Karpas-422 (cell line): ENCODE data around the gene NCLN. TPM values are rescaled to one million over a fixed set of nuclear protein-coding genes. Genes with fewer than 3 reads are reported as not detected.

Experiments used
- DNase-seq: peaks from one replicate; pipeline ENCODE4 v3.0.0-alpha.2; 2015
- H2AFZ ChIP-seq: fragments of 200-600 bp; sonication (generic); 2 replicates; pipeline ENCODE4 v1.6.1; 2014; ENCODE audit warnings: antibody characterized with exemption, low read length, mixed read lengths
- H3K27ac ChIP-seq: fragments of 200-600 bp; sonication (generic); 2 replicates; pipeline ENCODE4 v1.5.1; 2014; ENCODE audit warnings: mild to moderate bottlenecking, low read length, moderate library complexity
- H3K27me3 ChIP-seq: fragments of 200-600 bp; sonication (generic); 2 replicates; pipeline ENCODE4 v1.6.1; 2014; ENCODE audit warnings: low read length, mixed read lengths
- H3K36me3 ChIP-seq: fragments of 200-600 bp; sonication (generic); 2 replicates; pipeline ENCODE4 v1.6.1; 2014; ENCODE audit warnings: low read length, mixed read lengths; ENCODE audit not compliant: insufficient read depth
- H3K4me1 ChIP-seq: fragments of 200-600 bp; sonication (generic); 2 replicates; pipeline ENCODE4 v1.6.1; 2014; ENCODE audit warnings: mild to moderate bottlenecking, low read length, mixed read lengths
- H3K4me2 ChIP-seq: fragments of 200-600 bp; sonication (generic); 2 replicates; pipeline ENCODE4 v1.6.1; 2014; ENCODE audit warnings: low read length, low read depth, mild to moderate bottlenecking; ENCODE audit not compliant: poor library complexity, severe bottlenecking
- H3K4me3 ChIP-seq: fragments of 200-600 bp; sonication (generic); 2 replicates; pipeline ENCODE4 v1.5.1; 2014; ENCODE audit warnings: mild to moderate bottlenecking, antibody characterized with exemption, low read length, mixed read lengths
- H3K79me2 ChIP-seq: fragments of 200-600 bp; sonication (generic); 2 replicates; pipeline ENCODE4 v1.6.1; 2014; ENCODE audit warnings: mild to moderate bottlenecking, low read length, mixed read lengths
- H3K9ac ChIP-seq: fragments of 200-600 bp; sonication (generic); 2 replicates; pipeline ENCODE4 v1.6.0; 2014; ENCODE audit warnings: low read length
- H3K9me2 ChIP-seq: fragments of 200-600 bp; sonication (generic), shearing (Covaris generic); replicated peaks from 2 replicates; pipeline ENCODE4 v1.6.0; 2014; ENCODE audit warnings: mild to moderate bottlenecking, low read length, moderate library complexity; ENCODE audit not compliant: insufficient read depth
- H3K9me3 ChIP-seq: fragments of 300-700, 200-600 bp; sonication (generic); 2 replicates; pipeline ENCODE4 v1.6.1; 2014; ENCODE audit warnings: low read length, mixed read lengths
- H4K20me1 ChIP-seq: fragments of 200-600 bp; sonication (generic); 2 replicates; pipeline ENCODE4 v1.6.1; 2014; ENCODE audit warnings: mild to moderate bottlenecking, antibody characterized with exemption, low read length, low read depth; ENCODE audit not compliant: insufficient read depth
- total RNA-seq: library from RNA; depleted of rRNA; stranded (reverse); fragments of >200 nt; shearing (Covaris generic); gene quantifications from 2 replicates; pipeline ENCODE4 v1.2.3, GENCODE V29; 2014; ENCODE audit warnings: low replicate concordance

Gene NCLN
- total RNA-seq, 1 experiment from 2014 or later: 37.6 TPM

- Histone ChIP-seq H3K79me2 (no peaks in the 10 kb centered on the region), H3K9me2 (no peaks in the 10 kb centered on the region), H3K4me1 (no peaks in the 10 kb centered on the region), H3K36me3 (no peaks in the 10 kb centered on the region), H3K27me3 (no peaks in the 10 kb centered on the region), H3K27ac (no peak overlapping the region), H3K4me2 (no peak overlapping the region), H4K20me1 (no peaks in the 10 kb centered on the region), H3K4me3 (no peak overlapping the region), H2AFZ (no peak overlapping the region), H3K9ac (no peak overlapping the region), H3K9me3 (no peaks in the 10 kb centered on the region)
- DNase-seq: no peak
Measured at GRCh38 chr19:3222709-3223108, 37.0 kb downstream of the NCLN start.

- H3K27me3 ChIP-seq: no peaks in the 10 kb centered on the region
- H3K4me1 ChIP-seq: no peaks in the 10 kb centered on the region
- no peaks in the 10 kb centered on the region for H3K79me2 ChIP-seq
- no peak within 1 kb of the TSS for H3K27ac ChIP-seq
- H3K36me3 ChIP-seq: no peaks in the 10 kb centered on the region
- H4K20me1 ChIP-seq: no peaks in the 10 kb centered on the region
- no peak within 1 kb of the TSS for H3K4me2 ChIP-seq
- H3K9me2 ChIP-seq: no peaks in the 10 kb centered on the region
- H3K9me3 ChIP-seq: no peaks in the 10 kb centered on the region
- H3K4me3 ChIP-seq: no peak within 1 kb of the TSS
- peak; percentile 77 for DNase-seq
- no peak within 1 kb of the TSS for H3K9ac ChIP-seq
- no peak within 1 kb of the TSS for H2AFZ ChIP-seq
Measured at GRCh38 chr19:3224346-3225168, 38.8 kb downstream of the NCLN start, which contains the start of gene CELF5. CELF5 (plus strand) TSS chr19:3224661; CDS start chr19:3224740, 79 bp downstream.

- Histone ChIP-seq H3K4me1 (no peaks in the 10 kb centered on the region), H3K4me2 (no peak overlapping the region), H3K79me2 (no peaks in the 10 kb centered on the region), H3K27ac (no peak overlapping the region), H3K9me3 (no peaks in the 10 kb centered on the region), H4K20me1 (no peaks in the 10 kb centered on the region), H3K9me2 (no peaks in the 10 kb centered on the region), H3K36me3 (no peaks in the 10 kb centered on the region), H3K9ac (no peak overlapping the region), H3K27me3 (no peaks in the 10 kb centered on the region), H2AFZ (no peak overlapping the region), H3K4me3 (no peak overlapping the region)
- DNase-seq: no peak
Measured at GRCh38 chr19:3225169-3225485, 39.4 kb downstream of the NCLN start.

GRCh38 chr19:3225677-3226093 lies 40.0 kb downstream of the NCLN start:
- Histone ChIP-seq H3K27me3 (no peaks in the 10 kb centered on the region), H3K4me3 (no peak overlapping the region), H4K20me1 (no peaks in the 10 kb centered on the region), H3K9me3 (no peaks in the 10 kb centered on the region), H3K36me3 (no peaks in the 10 kb centered on the region), H3K27ac (no peak overlapping the region), H3K4me2 (no peak overlapping the region), H2AFZ (no peak overlapping the region), H3K9ac (no peak overlapping the region), H3K4me1 (no peaks in the 10 kb centered on the region), H3K79me2 (no peaks in the 10 kb centered on the region), H3K9me2 (no peaks in the 10 kb centered on the region)
- no peak for DNase-seq

- Histone ChIP-seq H2AFZ (no peak overlapping the region), H3K27ac (no peak overlapping the region), H3K4me3 (no peak overlapping the region), H4K20me1 (no peaks in the 10 kb centered on the region), H3K9me3 (no peaks in the 10 kb centered on the region), H3K79me2 (no peaks in the 10 kb centered on the region), H3K9ac (no peak overlapping the region), H3K4me1 (no peaks in the 10 kb centered on the region), H3K4me2 (no peak overlapping the region), H3K36me3 (no peaks in the 10 kb centered on the region), H3K9me2 (no peaks in the 10 kb centered on the region), H3K27me3 (no peaks in the 10 kb centered on the region)
- no peak for DNase-seq
Measured at GRCh38 chr19:3227054-3227626, 41.4 kb downstream of the NCLN start.

- Histone ChIP-seq H4K20me1 (no peaks in the 10 kb centered on the region), H3K9ac (no peak overlapping the region), H3K9me2 (no peaks in the 10 kb centered on the region), H3K79me2 (no peaks in the 10 kb centered on the region), H3K36me3 (no peaks in the 10 kb centered on the region), H3K4me3 (no peak overlapping the region), H3K27ac (no peak overlapping the region), H3K27me3 (no peaks in the 10 kb centered on the region), H3K4me2 (no peak overlapping the region), H2AFZ (no peak overlapping the region), H3K4me1 (no peaks in the 10 kb centered on the region), H3K9me3 (no peaks in the 10 kb centered on the region)
- no peak for DNase-seq
Measured at GRCh38 chr19:3229346-3229743, 43.6 kb downstream of the NCLN start.

- no peaks in the 10 kb centered on the region for H3K79me2 ChIP-seq
- no peaks in the 10 kb centered on the region for H3K27me3 ChIP-seq
- H3K27ac ChIP-seq: no peak overlapping the region
- H4K20me1 ChIP-seq: no peaks in the 10 kb centered on the region
- no peaks in the 10 kb centered on the region for H3K9me2 ChIP-seq
- H2AFZ ChIP-seq: no peak overlapping the region
- H3K36me3 ChIP-seq: no peaks in the 10 kb centered on the region
- no peak for DNase-seq
- no peak overlapping the region for H3K4me2 ChIP-seq
- no peaks in the 10 kb centered on the region for H3K4me1 ChIP-seq
- H3K9ac ChIP-seq: no peak overlapping the region
- H3K9me3 ChIP-seq: no peaks in the 10 kb centered on the region
- H3K4me3 ChIP-seq: no peak overlapping the region
Measured at GRCh38 chr19:3229888-3230496, 44.3 kb downstream of the NCLN start.

GRCh38 chr19:3231288-3231687 lies 45.6 kb downstream of the NCLN start:
- no peaks in the 10 kb centered on the region for H3K36me3 ChIP-seq
- H2AFZ ChIP-seq: no peak overlapping the region
- H3K27ac ChIP-seq: no peak overlapping the region
- no peaks in the 10 kb centered on the region for H3K9me3 ChIP-seq
- no peaks in the 10 kb centered on the region for H3K27me3 ChIP-seq
- H3K79me2 ChIP-seq: no peaks in the 10 kb centered on the region
- no peaks in the 10 kb centered on the region for H4K20me1 ChIP-seq
- no peaks in the 10 kb centered on the region for H3K4me1 ChIP-seq
- H3K9ac ChIP-seq: no peak overlapping the region
- H3K9me2 ChIP-seq: no peaks in the 10 kb centered on the region
- DNase-seq: no peak
- H3K4me3 ChIP-seq: no peak overlapping the region
- no peak overlapping the region for H3K4me2 ChIP-seq
